ENCODE results near the gene EHMT1. TPM values are rescaled to one million over a fixed set of nuclear protein-coding genes. Genes with fewer than 3 reads are reported as not detected.

Gene EHMT1
- total and polyA plus RNA-seq, 2 experiments from 2014 or later: 162 to 177 TPM

GRCh38 chr9:137784641-137785513, 166.1 kb downstream of the EHMT1 start (continued):
- TF ChIP-seq ZNF114 (CRISPR knock-in tag; IDR thresholded peaks at IDR 0.05) (no peak), EZH2phosphoT487 (IDR thresholded peaks at IDR 0.05; ENCODE audit: unreplicated experiment) (no peak), EZH2 (IDR thresholded peaks at IDR 0.05; ENCODE audit: low read depth, unreplicated experiment) (no peak), CTCF (conservative IDR thresholded peaks at IDR 0.05; ENCODE audit: low read depth in 2 of 2) (no peak), ZNF331 (CRISPR knock-in tag; IDR thresholded peaks at IDR 0.05; ENCODE audit: low read depth) (no peak)

- peaks cover 27% of the 10 kb centered on the region for H3K79me2 ChIP-seq (replicated peaks; ENCODE audit: insufficient read depth)
- peak overlapping the region; percentile 5; the same call in 1 of the 3 replicates for H3K4me3 Mint-ChIP-seq
- peaks cover 4% of the 10 kb centered on the region for H3K36me3 ChIP-seq (ENCODE audit: insufficient read depth)
- H2AFZ ChIP-seq: no peak overlapping the region
- peaks cover 15% of the 10 kb centered on the region for H3K27me3 Mint-ChIP-seq (ENCODE audit: insufficient read depth, low read depth, poor library complexity)
- H3K27ac Mint-ChIP-seq: peak overlapping the region; percentile 91
- peaks cover 28% of the 10 kb centered on the region for H3K4me1 Mint-ChIP-seq
- peaks cover 2% of the 10 kb centered on the region; the same call in 2 of the 3 replicates for H3K9me3 Mint-ChIP-seq
- H3K4me1 ChIP-seq (ENCODE audit: insufficient read depth): peaks cover 12% of the 10 kb centered on the region
- no peak overlapping the region for H3K4me3 ChIP-seq
- no peak overlapping the region for H3K27ac ChIP-seq (ENCODE audit: low read depth)
- peaks cover 50% of the 10 kb centered on the region for H3K36me3 Mint-ChIP-seq (ENCODE audit: low read depth)
- H3K27me3 ChIP-seq (ENCODE audit: insufficient read depth): no peaks in the 10 kb centered on the region
- ATAC-seq (peak; percentile 57), DNase-seq (ENCODE audit: low spot score) (peak; percentile 54)
- H3K9me2 ChIP-seq (ENCODE audit: insufficient read depth): no peaks in the 10 kb centered on the region
- peak overlapping the region; percentile 51; the same call in 1 of the 2 replicates for H3K4me2 ChIP-seq
- no peaks in the 10 kb centered on the region for H3F3A ChIP-seq (replicated peaks; ENCODE audit: low read depth)
- peaks cover 19% of the 10 kb centered on the region for H4K20me1 ChIP-seq (replicated peaks; ENCODE audit: insufficient read depth)
- TF ChIP-seq CREB1 (CRISPR knock-in tag; IDR thresholded peaks at IDR 0.05; ENCODE audit: low read depth) (no peak), ZNF114 (CRISPR knock-in tag; IDR thresholded peaks at IDR 0.05) (no peak), ETS1 (IDR thresholded peaks at IDR 0.05) (no peak), CTCF (conservative IDR thresholded peaks at IDR 0.05; ENCODE audit: low read depth in 2 of 2) (no peak), STAT1 (IDR thresholded peaks at IDR 0.05; ENCODE audit: unreplicated experiment) (no peak), JUNB (IDR thresholded peaks at IDR 0.05; ENCODE audit: unreplicated experiment) (no peak), EZH2phosphoT487 (IDR thresholded peaks at IDR 0.05; ENCODE audit: unreplicated experiment) (no peak), POLR2AphosphoS5 (IDR thresholded peaks at IDR 0.05; ENCODE audit: low read depth) (no peak), REST (IDR thresholded peaks at IDR 0.05; ENCODE audit: unreplicated experiment) (no peak), NANOG (IDR thresholded peaks at IDR 0.05; ENCODE audit: borderline replicate concordance) (no peak), EZH2 (IDR thresholded peaks at IDR 0.05; ENCODE audit: low read depth, unreplicated experiment) (no peak)
These were observed 166.9 kb downstream of the EHMT1 start for GRCh38 chr9:137785704-137786161.
